ENCODE measurements around the gene PTPN22.

PTPN22 gene

GRCh38 chr1:113881661-113882060 is 10.1 kb upstream of the PTPN22 start (continued):
- TF ChIP-seq TSHZ1 (tag by site-specific recombination; IDR thresholded peaks at IDR 0.05; ENCODE audit: borderline replicate concordance) = no peak
- no peak for TF ChIP-seq SCRT2 (tag by site-specific recombination; IDR thresholded peaks at IDR 0.05)
- TF ChIP-seq ZNF140 (tag by site-specific recombination; IDR thresholded peaks at IDR 0.05) = no peak
- TF ChIP-seq RBAK (tag by site-specific recombination; IDR thresholded peaks at IDR 0.05) = no peak
- TF ChIP-seq ZNF248 (tag by site-specific recombination; IDR thresholded peaks at IDR 0.05) = no peak
- no peak for TF ChIP-seq ZNF692 (tag by site-specific recombination; IDR thresholded peaks at IDR 0.05)
- no peak for TF ChIP-seq ZNF585B (tag by site-specific recombination; IDR thresholded peaks at IDR 0.05)
- TF ChIP-seq ZNF518A (tag by site-specific recombination; conservative IDR thresholded peaks at IDR 0.05; ENCODE audit: low read depth) = no peak

- no peak for TF ChIP-seq OSR2 (tag by site-specific recombination; IDR thresholded peaks at IDR 0.05)
- no peak for TF ChIP-seq ZBTB48 (tag by site-specific recombination; IDR thresholded peaks at IDR 0.05)
- TF ChIP-seq ZNF747 (tag by site-specific recombination; IDR thresholded peaks at IDR 0.05) = no peak
- no peak for TF ChIP-seq ZNF24 (tag by site-specific recombination; IDR thresholded peaks at IDR 0.05)
- TF ChIP-seq ZNF16 (tag by site-specific recombination; IDR thresholded peaks at IDR 0.05; ENCODE audit: low read depth) = no peak
- no peak for TF ChIP-seq ZIC2 (tag by site-specific recombination; IDR thresholded peaks at IDR 0.05)
- TF ChIP-seq ZFP3 (tag by site-specific recombination; IDR thresholded peaks at IDR 0.05; ENCODE audit: low read depth) = no peak
- no peak for TF ChIP-seq AEBP2 (tag by site-specific recombination; IDR thresholded peaks at IDR 0.05; ENCODE audit: borderline replicate concordance)
- no peak for TF ChIP-seq ZNF302 (tag by site-specific recombination; IDR thresholded peaks at IDR 0.05; ENCODE audit: low read depth)
- TF ChIP-seq ZNF639 (tag by site-specific recombination; IDR thresholded peaks at IDR 0.05) = no peak
- no peak for TF ChIP-seq ZNF391 (tag by site-specific recombination; IDR thresholded peaks at IDR 0.05; ENCODE audit: borderline replicate concordance, low read depth)
- TF ChIP-seq ZNF777 (tag by site-specific recombination; IDR thresholded peaks at IDR 0.05; ENCODE audit: borderline replicate concordance) = no peak
- TF ChIP-seq ZFP41 (tag by site-specific recombination; IDR thresholded peaks at IDR 0.05; ENCODE audit: borderline replicate concordance) = no peak
- TF ChIP-seq ZNF549 (tag by site-specific recombination; IDR thresholded peaks at IDR 0.05) = no peak
- TF ChIP-seq GLI2 (tag by site-specific recombination; IDR thresholded peaks at IDR 0.05; ENCODE audit: borderline replicate concordance, low read depth) = no peak
- TF ChIP-seq ZNF624 (tag by site-specific recombination; IDR thresholded peaks at IDR 0.05) = no peak
- TF ChIP-seq ZFHX2 (tag by site-specific recombination; conservative IDR thresholded peaks at IDR 0.05) = no peak
- Histone ChIP-seq H3K27ac (ENCODE audit: extremely low read depth, low read depth, low read length) (no peak overlapping the region), H3K4me3 (ENCODE audit: low read depth, low read length) (no peak overlapping the region), H3K9me3 (ENCODE audit: control insufficient read depth, insufficient read depth, low read depth, low read length) (no peaks in the 10 kb centered on the region), H3K4me1 (ENCODE audit: control insufficient read depth, insufficient read depth, low read length) (no peaks in the 10 kb centered on the region), H3K36me3 (ENCODE audit: control insufficient read depth in 2 of 2, insufficient read depth in 1 of 2, low read length in 2 of 2) (no peaks in the 10 kb centered on the region)
- ChIA-PET POLR2A (no interaction called here), CTCF (no interaction called here)
Measured at GRCh38 chr1:113879739-113880038, 8.2 kb upstream of the PTPN22 start.
